Hepatocyte (in vitro differentiated cells): ENCODE results near the gene ZC3H12C.

ENCODE experiments used
- EZH2 ChIP-seq: fragments of 200-600 bp; sonication (generic); IDR thresholded peaks from 2 replicates; pipeline ENCODE4 v1.6.1; 2016; ENCODE audit warnings: antibody characterized with exemption, mild to moderate bottlenecking, borderline replicate concordance
- EZH2phosphoT487 ChIP-seq: fragments of 200-600 bp; sonication (generic); IDR thresholded peaks from one replicate; pipeline ENCODE4 v1.6.1; 2018; ENCODE audit warnings: antibody characterized with exemption, mild to moderate bottlenecking, low read depth, moderate library complexity; ENCODE audit not compliant: unreplicated experiment, severe bottlenecking
- TF ChIP-seq, protein P1 (sequence below): fragments of 200-600 bp; sonication (generic); IDR thresholded peaks from 2 replicates; pipeline ENCODE4 v1.5.1; 2016; ENCODE audit warnings: antibody characterized with exemption, mild to moderate bottlenecking; ENCODE audit not compliant: poor library complexity

DNA sequence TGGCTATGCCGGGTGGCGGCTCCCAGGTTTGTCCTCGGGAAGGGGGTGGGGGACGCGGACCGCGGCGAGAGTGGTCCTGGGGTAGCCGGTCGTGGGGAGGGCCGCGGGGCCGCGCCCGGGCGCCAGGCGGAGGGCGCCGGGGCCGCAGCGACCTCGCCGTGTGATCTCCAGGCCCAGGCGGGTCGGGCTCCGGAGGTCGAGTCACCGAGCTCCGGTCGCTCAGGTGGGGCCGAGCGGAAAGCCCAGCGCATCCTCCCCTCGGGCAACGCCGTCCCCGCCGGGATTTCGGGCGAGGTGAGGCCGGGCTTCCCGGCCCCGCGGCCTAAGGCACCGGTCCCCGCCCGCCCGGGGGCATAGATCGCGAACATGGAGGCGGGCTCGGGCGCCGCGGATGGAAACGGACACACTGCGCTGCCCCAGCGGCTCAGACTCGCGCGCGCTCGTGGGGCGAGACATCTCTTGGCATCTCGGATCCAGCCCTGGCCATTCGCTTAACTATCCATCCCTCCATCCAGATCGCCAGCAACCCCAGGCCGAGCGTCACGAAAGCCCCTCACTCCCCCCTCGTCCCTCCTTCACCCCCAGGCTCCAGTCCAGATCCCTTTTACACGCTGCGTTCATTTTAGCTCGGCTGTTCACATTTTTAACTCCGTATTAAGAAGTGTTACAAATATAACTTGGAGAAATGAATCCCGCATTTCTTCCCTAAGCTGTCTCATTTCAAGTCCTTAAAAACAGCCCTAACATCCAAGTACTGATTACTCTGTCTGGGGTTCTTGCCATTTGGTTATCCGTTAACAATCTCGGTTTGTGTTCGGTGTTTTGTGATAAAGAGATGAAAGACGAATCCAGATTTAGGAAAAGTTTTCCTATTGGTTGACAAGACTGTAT lies 460 bp downstream of the ZC3H12C start:
- TF ChIP-seq, protein P1, sequence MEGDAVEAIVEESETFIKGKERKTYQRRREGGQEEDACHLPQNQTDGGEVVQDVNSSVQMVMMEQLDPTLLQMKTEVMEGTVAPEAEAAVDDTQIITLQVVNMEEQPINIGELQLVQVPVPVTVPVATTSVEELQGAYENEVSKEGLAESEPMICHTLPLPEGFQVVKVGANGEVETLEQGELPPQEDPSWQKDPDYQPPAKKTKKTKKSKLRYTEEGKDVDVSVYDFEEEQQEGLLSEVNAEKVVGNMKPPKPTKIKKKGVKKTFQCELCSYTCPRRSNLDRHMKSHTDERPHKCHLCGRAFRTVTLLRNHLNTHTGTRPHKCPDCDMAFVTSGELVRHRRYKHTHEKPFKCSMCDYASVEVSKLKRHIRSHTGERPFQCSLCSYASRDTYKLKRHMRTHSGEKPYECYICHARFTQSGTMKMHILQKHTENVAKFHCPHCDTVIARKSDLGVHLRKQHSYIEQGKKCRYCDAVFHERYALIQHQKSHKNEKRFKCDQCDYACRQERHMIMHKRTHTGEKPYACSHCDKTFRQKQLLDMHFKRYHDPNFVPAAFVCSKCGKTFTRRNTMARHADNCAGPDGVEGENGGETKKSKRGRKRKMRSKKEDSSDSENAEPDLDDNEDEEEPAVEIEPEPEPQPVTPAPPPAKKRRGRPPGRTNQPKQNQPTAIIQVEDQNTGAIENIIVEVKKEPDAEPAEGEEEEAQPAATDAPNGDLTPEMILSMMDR, result no peak
- no peak for TF ChIP-seq EZH2
- no peak for TF ChIP-seq EZH2phosphoT487
